GM21529 (cell line): Measurements from ENCODE around the gene TMEM88.

Source experiments
- ATAC-seq: cut with Tn5 transposase; IDR thresholded peaks from one replicate; pipeline ENCODE4 v1.9.1; 2021; ENCODE audit not compliant: unreplicated experiment

TMEM88 gene

GRCh38 chr17:7884581-7885366, 29.9 kb downstream of the TMEM88 start:
- peak; percentile 4 for ATAC-seq

- ATAC-seq = peak; percentile 30
Measured at GRCh38 chr17:7885367-7886226, 30.7 kb downstream of the TMEM88 start.

- no peak for ATAC-seq
Measured at GRCh38 chr17:7886227-7887037, 31.6 kb downstream of the TMEM88 start.

- no peak for ATAC-seq
Measured at GRCh38 chr17:7887038-7887481, 32.2 kb downstream of the TMEM88 start.

- ATAC-seq = peak; percentile 53
Measured at GRCh38 chr17:7887482-7888183, 32.8 kb downstream of the TMEM88 start.

- no peak for ATAC-seq
Measured at GRCh38 chr17:7888184-7888920, 33.5 kb downstream of the TMEM88 start, which contains the start of gene CHD3. TSS of gene CHD3 (plus strand) at chr17:7888789. CDS start at chr17:7889001, 212 bp downstream.

GRCh38 chr17:7889166-7889955, 34.5 kb downstream of the TMEM88 start:
- ATAC-seq = no peak

GRCh38 chr17:7893187-7893880, 38.5 kb downstream of the TMEM88 start:
- ATAC-seq = no peak

GRCh38 chr17:7894226-7894625, 39.4 kb downstream of the TMEM88 start:
- no peak for ATAC-seq

GRCh38 chr17:7894866-7895265, 40.0 kb downstream of the TMEM88 start:
- ATAC-seq = no peak

GRCh38 chr17:7897090-7897489, 42.2 kb downstream of the TMEM88 start:
- ATAC-seq = no peak

GRCh38 chr17:7897773-7898172, 42.9 kb downstream of the TMEM88 start:
- ATAC-seq = no peak

GRCh38 chr17:7903154-7904103, 48.6 kb downstream of the TMEM88 start:
- ATAC-seq = no peak
